Mucosa of gallbladder (tissue), 1 donor: ENCODE results near the gene AQP6. TPM values are rescaled to one million over a fixed set of nuclear protein-coding genes. Genes with fewer than 3 reads are reported as not detected.

Experiments used
- total RNA-seq: library from RNA; stranded (reverse); gene quantifications from one replicate; pipeline ENCODE4 v1.2.1, GENCODE V29; 2021
- donor health status: DM: no; HTN: no; CAD: no.

Gene AQP6
- total RNA-seq, 1 donor from 2014 or later, result 0.32 TPM

Other genes starting within 250 kb of the AQP6 start
- gene TMBIM6, start 231.4 kb upstream of the AQP6 start, total RNA-seq, result 901 TPM
- gene NCKAP5L, start 144.5 kb upstream of the AQP6 start, total RNA-seq, result 22.0 TPM
- 6.0 TPM for gene BCDIN3D, start 129.8 kb upstream of the AQP6 start, total RNA-seq
- 13.0 TPM for gene FAIM2, start 69.0 kb upstream of the AQP6 start, total RNA-seq
- not detected for gene AQP2, start 22.2 kb upstream of the AQP6 start, total RNA-seq
- 1.6 TPM for gene AQP5, start 11.1 kb upstream of the AQP6 start, total RNA-seq
- gene RACGAP1, start 52.5 kb downstream of the AQP6 start, total RNA-seq, result 16.6 TPM
- 4.1 TPM for gene ASIC1, start 84.6 kb downstream of the AQP6 start, total RNA-seq
- gene SMARCD1, start 112.4 kb downstream of the AQP6 start, total RNA-seq, result 49.5 TPM
- 21.5 TPM for gene GPD1, start 131.1 kb downstream of the AQP6 start, total RNA-seq
- 80.5 TPM for gene COX14, start 139.3 kb downstream of the AQP6 start, total RNA-seq
- gene CERS5, start 194.4 kb downstream of the AQP6 start, total RNA-seq, result 37.9 TPM